ENCODE measurements around the gene KRR1.

KRR1 gene

DNA sequence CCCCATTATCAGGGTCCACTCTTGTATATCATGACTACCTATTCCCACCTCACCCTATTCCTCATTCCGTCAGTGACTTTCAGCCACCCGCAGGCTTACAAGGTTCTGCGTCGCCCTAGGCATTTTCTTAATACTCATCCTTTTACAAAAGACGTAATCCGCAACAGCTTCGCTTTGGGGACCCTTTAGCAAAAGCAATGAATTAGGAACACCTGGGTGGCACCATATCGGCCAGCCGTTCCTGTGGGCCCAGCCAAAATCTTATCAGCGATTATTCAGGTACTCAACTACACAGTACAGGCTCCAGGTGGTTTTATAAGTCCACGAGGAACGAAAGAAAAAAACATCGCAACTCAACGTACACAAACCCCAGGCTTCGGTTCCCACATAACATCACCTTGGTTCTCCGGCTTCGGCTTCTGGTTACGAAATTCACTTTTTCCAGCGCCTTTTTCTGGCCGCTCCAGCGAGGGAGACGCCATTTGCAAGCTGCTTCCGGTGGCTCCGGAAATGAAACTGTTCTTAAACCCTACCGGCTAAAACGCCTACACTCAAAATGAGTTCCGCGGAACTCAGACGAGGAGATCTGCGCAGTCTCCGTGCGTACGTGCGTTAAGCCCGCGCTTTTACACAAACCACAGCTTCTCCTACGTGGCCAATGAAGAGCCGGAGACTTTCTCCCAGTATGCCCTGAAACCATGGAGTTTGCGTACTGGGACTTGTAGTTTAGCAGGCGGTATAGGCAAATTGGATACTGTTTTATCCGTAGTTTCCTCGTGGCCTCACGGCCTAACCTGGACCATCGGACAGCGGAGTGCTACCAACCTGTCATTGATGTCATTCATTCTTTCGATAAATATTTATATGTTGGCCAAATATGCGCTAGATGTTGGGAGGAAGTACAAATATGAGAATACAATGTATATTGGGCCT, at the start of gene KRR1:
Gene KRR1, minus strand, starts transcription at position 494 of the 933 bp plus-strand sequence. Its CDS starts 12 bp downstream, at position 482.
- no peaks in the 10 kb centered on the region for H3K9me3 ChIP-seq (ENCODE audit: control insufficient read depth, insufficient read depth, low read length)
- H3K4me1 ChIP-seq (ENCODE audit: control insufficient read depth, insufficient read depth, low read length): no peaks in the 10 kb centered on the region
- no peaks in the 10 kb centered on the region for H3K27me3 ChIP-seq (ENCODE audit: control insufficient read depth, insufficient read depth, low read length)
- H3K4me3 ChIP-seq (ENCODE audit: low read length): peak within 1 kb of the TSS; percentile 78; the same call in 1 of the 2 replicates
- no CpG with 5 or more reads among the region's 47 CpGs for WGBS (ENCODE audit: insufficient coverage, insufficient read length)
- DNase-seq (ENCODE audit: low read depth, low spot score): peak; percentile 97
- H3K36me3 ChIP-seq (ENCODE audit: control insufficient read depth, insufficient read depth, low read length): no peaks in the 10 kb centered on the region; the same call in 1 of the 2 replicates
- H3K27ac ChIP-seq (ENCODE audit: low read length): no peak within 1 kb of the TSS

DNA sequence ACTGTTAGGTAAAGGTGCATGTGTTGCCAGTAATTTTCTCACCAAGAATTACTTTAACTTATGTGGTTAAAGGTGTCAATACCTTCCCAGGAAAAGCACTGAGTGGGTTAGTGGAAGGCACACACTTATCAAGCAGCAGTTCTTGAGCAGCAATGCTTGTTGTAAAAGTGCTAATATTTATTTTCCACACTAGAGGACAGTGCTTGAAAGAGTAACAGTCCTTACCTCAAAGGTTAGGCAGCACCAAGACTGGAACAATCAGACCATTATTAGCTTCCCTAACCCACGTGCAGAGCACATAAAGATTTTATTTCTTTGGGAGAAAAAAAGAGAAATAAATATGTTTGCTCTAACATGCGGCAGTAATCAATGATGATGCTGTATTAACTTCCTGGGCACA, 48.8 kb upstream of the KRR1 start:
- H3K27me3 ChIP-seq (ENCODE audit: control insufficient read depth, insufficient read depth, low read length): no peaks in the 10 kb centered on the region
- no peaks in the 10 kb centered on the region for H3K36me3 ChIP-seq (ENCODE audit: control insufficient read depth, insufficient read depth, low read length)
- no peak overlapping the region for H3K4me3 ChIP-seq (ENCODE audit: low read length)
- DNase-seq (ENCODE audit: low read depth, low spot score): no peak
- H3K4me1 ChIP-seq (ENCODE audit: control insufficient read depth, insufficient read depth, low read length): no peaks in the 10 kb centered on the region
- 0 out of 2 replicates have a peak, but pooled peaks cover 2% of the 10 kb centered on the region for H3K9me3 ChIP-seq (ENCODE audit: control insufficient read depth, insufficient read depth, low read length)
- H3K27ac ChIP-seq (ENCODE audit: low read length): no peak overlapping the region
- WGBS (ENCODE audit: insufficient coverage, insufficient read length): no CpG with 5 or more reads among the region's 2 CpGs

DNA sequence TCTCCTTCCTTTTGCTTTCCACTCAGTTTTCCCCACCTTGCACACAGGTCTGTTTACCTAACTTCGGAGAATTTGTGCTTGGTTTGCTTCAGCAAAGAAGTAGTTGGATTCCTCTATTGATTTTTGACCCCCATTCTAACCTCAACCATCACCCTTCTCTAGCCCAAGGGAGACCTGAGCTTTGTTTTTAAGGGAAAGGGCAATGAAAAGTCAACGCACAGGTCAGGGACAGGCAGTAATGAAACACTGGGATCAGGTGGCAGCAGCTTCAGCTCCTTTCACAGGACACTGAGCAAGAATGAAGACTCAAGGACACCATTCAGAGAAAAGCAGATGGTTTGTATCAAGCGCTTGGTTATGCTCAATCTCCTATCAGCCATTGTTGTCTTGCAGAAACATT, 46.9 kb upstream of the KRR1 start:
- H3K4me1 ChIP-seq (ENCODE audit: control insufficient read depth, insufficient read depth, low read length): no peaks in the 10 kb centered on the region
- WGBS (ENCODE audit: insufficient coverage, insufficient read length): no CpG with 5 or more reads among the region's 3 CpGs

DNA sequence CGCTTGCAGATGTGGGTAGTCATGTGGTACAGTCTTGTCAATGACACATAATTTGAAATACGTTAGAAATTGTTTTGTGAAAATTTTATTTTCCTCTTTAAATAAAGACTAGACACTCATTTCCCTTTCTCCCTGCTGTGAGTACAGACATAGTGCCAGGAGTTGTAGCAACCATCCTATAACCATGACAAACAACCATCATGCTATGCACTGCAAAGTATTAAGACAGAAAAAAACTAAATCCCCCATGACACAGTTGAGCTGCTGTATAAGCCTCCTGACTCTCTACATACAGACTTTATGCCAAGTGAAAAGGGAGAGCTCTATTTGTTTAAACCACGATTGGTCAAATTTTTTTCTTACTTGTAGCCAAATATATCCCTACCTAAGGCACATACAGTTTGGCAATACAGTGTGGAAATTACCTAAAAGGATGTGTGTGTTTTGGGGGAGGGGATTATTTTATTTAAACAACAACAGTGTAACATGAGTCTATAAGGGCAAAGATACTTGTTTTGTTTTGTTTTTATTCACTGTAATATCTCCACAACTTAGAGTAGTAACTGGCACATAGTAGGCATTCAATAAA, 45.0 kb upstream of the KRR1 start:
- WGBS (ENCODE audit: insufficient coverage, insufficient read length): no CpG with 5 or more reads among the region's 3 CpGs
- no peak overlapping the region for H3K27ac ChIP-seq (ENCODE audit: low read length)
- no peaks in the 10 kb centered on the region for H3K27me3 ChIP-seq (ENCODE audit: control insufficient read depth, insufficient read depth, low read length)
- no peak for DNase-seq (ENCODE audit: low read depth, low spot score)
- no peak overlapping the region for H3K4me3 ChIP-seq (ENCODE audit: low read length)
- H3K4me1 ChIP-seq (ENCODE audit: control insufficient read depth, insufficient read depth, low read length): no peaks in the 10 kb centered on the region
- no peaks in the 10 kb centered on the region for H3K9me3 ChIP-seq (ENCODE audit: control insufficient read depth, insufficient read depth, low read length)
- H3K36me3 ChIP-seq (ENCODE audit: control insufficient read depth, insufficient read depth, low read length): no peaks in the 10 kb centered on the region

More for the DNA sequence above, 46.9 kb upstream of the KRR1 start:
- no peaks in the 10 kb centered on the region for H3K9me3 ChIP-seq (ENCODE audit: control insufficient read depth, insufficient read depth, low read length)
- no peaks in the 10 kb centered on the region for H3K27me3 ChIP-seq (ENCODE audit: control insufficient read depth, insufficient read depth, low read length)
- no peak overlapping the region for H3K27ac ChIP-seq (ENCODE audit: low read length)
- no peak for DNase-seq (ENCODE audit: low read depth, low spot score)
- H3K36me3 ChIP-seq (ENCODE audit: control insufficient read depth, insufficient read depth, low read length): no peaks in the 10 kb centered on the region
- no peak overlapping the region for H3K4me3 ChIP-seq (ENCODE audit: low read length)

DNA sequence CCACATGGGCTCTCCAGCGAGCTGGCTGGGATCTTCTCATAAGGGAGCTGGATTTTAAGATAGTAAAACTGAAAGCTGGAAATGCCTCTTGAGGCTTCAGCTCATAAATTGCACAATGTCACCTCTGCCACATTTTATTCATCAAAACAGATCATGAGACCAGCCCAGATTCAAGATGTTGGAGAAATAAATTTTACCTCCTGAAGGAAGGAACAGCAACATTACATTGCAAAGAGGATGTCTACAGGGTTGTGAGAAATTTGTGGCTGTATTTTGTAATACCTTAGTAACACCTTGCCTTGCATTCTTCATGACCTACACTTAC, 43.1 kb upstream of the KRR1 start:
- Histone ChIP-seq H3K27me3 (ENCODE audit: control insufficient read depth, insufficient read depth, low read length) (no peaks in the 10 kb centered on the region), H3K36me3 (ENCODE audit: control insufficient read depth, insufficient read depth, low read length) (no peaks in the 10 kb centered on the region), H3K27ac (ENCODE audit: low read length) (no peak overlapping the region), H3K9me3 (ENCODE audit: control insufficient read depth, insufficient read depth, low read length) (no peaks in the 10 kb centered on the region), H3K4me3 (ENCODE audit: low read length) (no peak overlapping the region), H3K4me1 (ENCODE audit: control insufficient read depth, insufficient read depth, low read length) (no peaks in the 10 kb centered on the region)
- no peak for DNase-seq (ENCODE audit: low read depth, low spot score)
- WGBS (ENCODE audit: insufficient coverage, insufficient read length): no CpG with 5 or more reads among the region's 1 CpG

DNA sequence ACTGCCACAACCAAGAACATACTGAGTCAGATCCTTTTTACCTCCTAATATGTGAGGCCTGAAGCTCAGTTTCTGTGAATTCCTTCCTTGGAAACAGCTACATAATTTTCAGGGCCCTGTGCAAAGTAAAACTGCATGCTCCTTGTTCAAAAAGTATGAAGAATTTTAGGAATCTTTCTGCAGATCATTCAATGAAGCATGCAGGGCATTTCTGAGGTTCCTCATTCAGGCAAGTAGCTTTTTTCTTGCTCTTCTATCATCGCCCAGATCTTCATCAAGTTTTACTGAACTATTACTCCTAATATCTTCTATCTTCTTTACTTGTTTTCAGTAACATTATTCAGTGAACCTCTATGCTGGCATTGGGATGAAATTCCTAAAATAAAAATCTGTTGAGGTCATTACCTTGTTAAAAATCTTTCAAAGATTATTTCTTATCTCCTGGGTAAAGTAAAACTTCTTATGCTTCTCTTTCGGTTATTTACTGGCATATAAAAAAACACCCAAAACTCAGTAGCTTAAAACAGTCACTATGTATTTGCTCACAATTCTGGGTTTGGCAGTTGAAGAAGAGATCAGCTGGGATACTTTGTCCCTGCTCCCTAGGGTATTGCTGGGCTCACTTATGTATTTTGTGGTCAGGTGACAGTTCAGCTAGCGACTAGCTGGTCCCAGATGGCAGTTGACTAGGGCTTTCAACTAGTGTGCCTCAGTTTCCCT, 42.6 kb upstream of the KRR1 start:
- no CpG with 5 or more reads among the region's 3 CpGs for WGBS (ENCODE audit: insufficient coverage, insufficient read length)
- DNase-seq (ENCODE audit: low read depth, low spot score): no peak
- Histone ChIP-seq H3K4me3 (ENCODE audit: low read length) (no peak overlapping the region), H3K27ac (ENCODE audit: low read length) (no peak overlapping the region), H3K4me1 (ENCODE audit: control insufficient read depth, insufficient read depth, low read length) (no peaks in the 10 kb centered on the region), H3K36me3 (ENCODE audit: control insufficient read depth, insufficient read depth, low read length) (no peaks in the 10 kb centered on the region), H3K9me3 (ENCODE audit: control insufficient read depth, insufficient read depth, low read length) (no peaks in the 10 kb centered on the region), H3K27me3 (ENCODE audit: control insufficient read depth, insufficient read depth, low read length) (no peaks in the 10 kb centered on the region)

DNA sequence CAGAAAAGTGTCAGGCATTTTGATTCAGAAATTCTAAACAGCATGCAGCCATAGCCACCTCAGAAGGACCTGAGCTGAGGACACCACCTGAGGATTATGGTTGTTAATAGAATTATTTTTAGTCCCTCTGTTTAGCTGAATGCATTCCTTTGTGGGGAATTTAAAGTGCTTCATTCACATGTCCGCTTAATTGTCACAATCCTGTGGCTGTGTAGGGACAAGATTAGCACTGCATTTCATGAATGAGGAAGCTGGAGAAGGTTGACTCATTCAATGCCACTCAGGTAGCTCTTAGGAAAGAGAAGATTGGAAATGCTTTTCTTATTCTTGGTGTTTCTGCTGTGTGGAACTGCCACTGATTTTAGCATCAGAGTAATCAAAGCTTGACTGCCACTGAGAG, 42.0 kb upstream of the KRR1 start:
- WGBS (ENCODE audit: insufficient coverage, insufficient read length): no CpG with 5 or more reads among the region's 1 CpG
- H3K27ac ChIP-seq (ENCODE audit: low read length): no peak overlapping the region

DNA sequence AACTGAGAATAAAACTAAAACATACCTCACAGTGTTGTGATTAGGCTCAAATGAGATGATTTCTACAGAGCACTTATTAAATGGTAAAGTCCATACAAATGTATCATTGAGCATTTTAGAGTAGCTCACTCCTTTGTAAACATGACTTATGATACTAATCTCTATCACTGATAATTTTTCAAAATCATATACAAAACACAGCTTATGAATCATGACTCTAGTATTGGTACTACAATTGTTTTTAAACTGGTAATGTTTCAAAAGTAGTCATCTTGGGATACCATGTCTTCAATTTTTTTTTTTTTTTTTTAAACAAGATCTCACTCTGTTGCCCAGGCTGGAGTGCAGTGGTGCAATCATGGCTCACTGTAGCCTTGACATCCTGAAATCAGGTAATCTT, 40.1 kb upstream of the KRR1 start:
- no peak overlapping the region for H3K27ac ChIP-seq (ENCODE audit: low read length)
- no peaks in the 10 kb centered on the region for H3K36me3 ChIP-seq (ENCODE audit: control insufficient read depth, insufficient read depth, low read length)
- no peaks in the 10 kb centered on the region for H3K4me1 ChIP-seq (ENCODE audit: control insufficient read depth, insufficient read depth, low read length)
- no peak overlapping the region for H3K4me3 ChIP-seq (ENCODE audit: low read length)
- H3K27me3 ChIP-seq (ENCODE audit: control insufficient read depth, insufficient read depth, low read length): no peaks in the 10 kb centered on the region
- no peak for DNase-seq (ENCODE audit: low read depth, low spot score)
- H3K9me3 ChIP-seq (ENCODE audit: control insufficient read depth, insufficient read depth, low read length): no peaks in the 10 kb centered on the region

More for the DNA sequence above, 42.0 kb upstream of the KRR1 start:
- Histone ChIP-seq H3K4me1 (ENCODE audit: control insufficient read depth, insufficient read depth, low read length) (no peaks in the 10 kb centered on the region), H3K4me3 (ENCODE audit: low read length) (no peak overlapping the region), H3K27me3 (ENCODE audit: control insufficient read depth, insufficient read depth, low read length) (no peaks in the 10 kb centered on the region), H3K9me3 (ENCODE audit: control insufficient read depth, insufficient read depth, low read length) (no peaks in the 10 kb centered on the region), H3K36me3 (ENCODE audit: control insufficient read depth, insufficient read depth, low read length) (no peaks in the 10 kb centered on the region)
- DNase-seq (ENCODE audit: low read depth, low spot score): no peak

DNA sequence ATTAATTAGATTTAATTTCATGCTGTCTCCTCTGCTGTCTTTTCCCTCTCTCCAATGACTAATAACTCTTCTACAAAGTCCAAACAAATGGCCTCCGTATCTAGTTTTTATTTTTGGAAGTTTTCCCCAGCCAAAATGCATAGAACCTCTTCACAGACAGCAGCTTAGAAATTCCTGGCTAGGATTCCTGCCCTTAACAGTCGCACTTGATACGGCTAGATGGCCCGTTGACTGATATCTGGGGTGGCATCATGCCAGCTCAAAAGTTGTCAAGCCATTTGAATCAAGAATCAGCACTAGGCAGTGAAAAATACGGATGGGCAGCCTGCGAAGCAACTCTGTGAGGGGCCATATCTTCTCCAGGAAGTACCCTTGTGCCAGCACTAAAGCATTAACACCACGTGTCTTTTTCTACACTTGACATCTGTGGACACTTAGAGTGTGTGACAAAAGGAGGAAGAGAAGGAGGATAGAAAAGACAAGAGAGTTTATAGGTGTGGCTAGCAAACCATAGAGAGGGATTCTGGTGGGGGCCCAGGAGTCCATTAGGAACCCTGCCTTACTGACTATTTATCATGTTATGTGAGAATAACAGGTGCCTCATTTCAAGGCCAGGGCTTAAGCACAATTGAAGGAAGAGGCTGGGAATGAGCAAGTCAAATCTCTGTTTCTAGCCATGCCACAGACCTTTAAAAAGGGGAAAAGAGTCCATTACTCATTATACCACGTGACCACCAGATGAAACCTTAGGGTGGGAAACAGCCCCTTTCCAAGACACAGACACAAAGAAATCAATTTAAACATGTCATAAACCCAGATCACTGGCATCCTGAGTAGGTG, 39.2 kb upstream of the KRR1 start:
- Histone ChIP-seq H3K27ac (ENCODE audit: low read length) (no peak overlapping the region), H3K4me3 (ENCODE audit: low read length) (no peak overlapping the region), H3K27me3 (ENCODE audit: control insufficient read depth, insufficient read depth, low read length) (no peaks in the 10 kb centered on the region), H3K9me3 (ENCODE audit: control insufficient read depth, insufficient read depth, low read length) (no peaks in the 10 kb centered on the region), H3K4me1 (ENCODE audit: control insufficient read depth, insufficient read depth, low read length) (no peaks in the 10 kb centered on the region), H3K36me3 (ENCODE audit: control insufficient read depth, insufficient read depth, low read length) (no peaks in the 10 kb centered on the region)
- WGBS (ENCODE audit: insufficient coverage, insufficient read length): no CpG with 5 or more reads among the region's 8 CpGs
- no peak for DNase-seq (ENCODE audit: low read depth, low spot score)

DNA sequence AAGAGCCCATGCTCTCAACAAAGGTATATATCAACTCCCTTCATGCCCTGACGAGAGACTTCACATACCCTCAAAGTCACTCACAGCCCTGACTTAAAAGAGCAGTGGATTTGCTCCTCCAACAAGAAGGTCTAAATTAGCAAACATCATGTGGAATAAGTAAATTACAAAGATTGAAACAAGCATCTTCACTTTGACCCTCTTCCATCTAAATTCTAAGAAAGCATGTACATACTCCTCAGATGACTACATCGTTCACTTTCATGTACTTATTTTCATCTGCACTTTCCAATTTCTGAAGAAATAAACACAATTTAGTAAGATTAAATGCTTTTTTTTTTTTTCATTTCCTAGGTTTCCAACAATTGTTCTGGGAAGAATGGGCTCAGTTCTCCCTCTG, 38.6 kb upstream of the KRR1 start:
- no peak overlapping the region for H3K4me3 ChIP-seq (ENCODE audit: low read length)
- no peaks in the 10 kb centered on the region for H3K9me3 ChIP-seq (ENCODE audit: control insufficient read depth, insufficient read depth, low read length)
- H3K27ac ChIP-seq (ENCODE audit: low read length): no peak overlapping the region
- no CpG with 5 or more reads among the region's 2 CpGs for WGBS (ENCODE audit: insufficient coverage, insufficient read length)
- H3K4me1 ChIP-seq (ENCODE audit: control insufficient read depth, insufficient read depth, low read length): no peaks in the 10 kb centered on the region
- DNase-seq (ENCODE audit: low read depth, low spot score): no peak
- no peaks in the 10 kb centered on the region for H3K27me3 ChIP-seq (ENCODE audit: control insufficient read depth, insufficient read depth, low read length)
- no peaks in the 10 kb centered on the region for H3K36me3 ChIP-seq (ENCODE audit: control insufficient read depth, insufficient read depth, low read length)
